HEK293 (cell line): ENCODE results near the gene EIF2B2.

ENCODE experiments used
- CTCF ChIA-PET: fragments of 350-600 bp; formaldehyde crosslinking; extraction: SDS; loops from one replicate; lab custom pipeline; 2021; ENCODE audit warnings: antibody characterized with exemption; lab: Yijun Ruan, JAX
- POLR2A ChIA-PET: fragments of 300-600 bp; formaldehyde crosslinking; extraction: SDS; loops from one replicate; lab custom pipeline; 2020; ENCODE audit warnings: antibody characterized with exemption, inconsistent platforms; lab: Yijun Ruan, JAX
- H3K27ac ChIP-seq: fragments of 200-500 bp; sonication (Bioruptor generic); 2 replicates; pipeline ENCODE4 v1.5.1; 2014; ENCODE audit warnings: low read depth, low read length, control low read depth, inconsistent platforms; ENCODE audit errors: extremely low read depth
- H3K36me3 ChIP-seq, 2 experiments: fragments of 200-500 bp in 1 of 2; sonication (Bioruptor generic) in 1 of 2; 1 replicate in 1 of 2; 2 replicates in 1 of 2; pipeline ENCODE4 v1.5.1; 2014 to 2017; ENCODE audit warnings: inconsistent platforms in 2 of 2, low read length in 2 of 2; ENCODE audit not compliant: control insufficient read depth in 2 of 2, insufficient read depth in 1 of 2
- H3K4me1 ChIP-seq: fragments of 200-500 bp; sonication (Bioruptor generic); 2 replicates; pipeline ENCODE4 v1.5.1; 2014; ENCODE audit warnings: mild to moderate bottlenecking, low read length, inconsistent platforms; ENCODE audit not compliant: control insufficient read depth, insufficient read depth
- H3K4me3 ChIP-seq: 2 replicates; pipeline ENCODE4 v1.5.1; 2011; ENCODE audit warnings: low read depth, mild to moderate bottlenecking, control low read depth, low read length, moderate library complexity
- H3K9me3 ChIP-seq: fragments of 200-500 bp; sonication (Bioruptor generic); 2 replicates; pipeline ENCODE4 v1.5.1; 2014; ENCODE audit warnings: low read depth, low read length, inconsistent platforms; ENCODE audit not compliant: control insufficient read depth, insufficient read depth
- BCL11A ChIP-seq: fragments of 450-650 bp; formaldehyde crosslinking; IDR thresholded peaks from 2 replicates; pipeline ENCODE4 v1.5.1; 2016; ENCODE audit warnings: low read depth, missing biosample characterization, missing genetic modification characterization
- BCL11B ChIP-seq: fragments of 450-650 bp; formaldehyde crosslinking; IDR thresholded peaks from 2 replicates; pipeline ENCODE4 v1.5.1; 2016; ENCODE audit warnings: low read depth, missing biosample characterization, missing genetic modification characterization
- HOXC10 ChIP-seq: sonication (generic); formaldehyde crosslinking; IDR thresholded peaks from 2 replicates; pipeline ENCODE4 v1.8.1; 2023; ENCODE audit warnings: mild to moderate bottlenecking, missing genetic modification reagents
- ZBTB1 ChIP-seq: fragments of 450-650 bp; formaldehyde crosslinking; IDR thresholded peaks from 2 replicates; pipeline ENCODE4 v1.5.1; 2016; ENCODE audit warnings: missing biosample characterization, missing genetic modification characterization
- ZFP41 ChIP-seq: fragments of 450-650 bp; formaldehyde crosslinking; IDR thresholded peaks from 2 replicates; pipeline ENCODE4 v1.5.1; 2016; ENCODE audit warnings: missing biosample characterization, missing genetic modification characterization, borderline replicate concordance
- ZNF114 ChIP-seq: fragments of 450-650 bp; formaldehyde crosslinking; IDR thresholded peaks from 2 replicates; pipeline ENCODE4 v1.5.0; 2017; ENCODE audit warnings: missing biosample characterization, missing genetic modification characterization
- ZNF132 ChIP-seq: fragments of 450-650 bp; formaldehyde crosslinking; IDR thresholded peaks from 2 replicates; pipeline ENCODE4 v1.5.1; 2017; ENCODE audit warnings: missing biosample characterization, missing genetic modification characterization, borderline replicate concordance
- ZNF169 ChIP-seq: fragments of 450-650 bp; formaldehyde crosslinking; IDR thresholded peaks from 2 replicates; pipeline ENCODE4 v1.5.1; 2016; ENCODE audit warnings: missing biosample characterization, missing genetic modification characterization
- ZNF239 ChIP-seq: fragments of 450-650 bp; formaldehyde crosslinking; IDR thresholded peaks from 2 replicates; pipeline ENCODE4 v1.5.1; 2016; ENCODE audit warnings: missing biosample characterization, missing genetic modification characterization
- ZNF24 ChIP-seq: fragments of 450-650 bp; formaldehyde crosslinking; IDR thresholded peaks from 2 replicates; pipeline ENCODE4 v1.5.1; 2016; ENCODE audit warnings: missing biosample characterization, missing genetic modification characterization
- ZNF416 ChIP-seq: fragments of 450-650 bp; formaldehyde crosslinking; IDR thresholded peaks from 2 replicates; pipeline ENCODE4 v1.5.1; 2016; ENCODE audit warnings: missing biosample characterization, missing genetic modification characterization
- ZNF501 ChIP-seq: fragments of 450-650 bp; formaldehyde crosslinking; IDR thresholded peaks from 2 replicates; pipeline ENCODE4 v1.5.1; 2016; ENCODE audit warnings: missing biosample characterization, missing genetic modification characterization
- ZNF514 ChIP-seq: fragments of 450-650 bp; formaldehyde crosslinking; IDR thresholded peaks from 2 replicates; pipeline ENCODE4 v1.5.1; 2016; ENCODE audit warnings: missing biosample characterization, missing genetic modification characterization
- ZNF785 ChIP-seq: fragments of 450-650 bp; formaldehyde crosslinking; IDR thresholded peaks from 2 replicates; pipeline ENCODE4 v1.5.1; 2016; ENCODE audit warnings: missing biosample characterization, missing genetic modification characterization
- ZNF837 ChIP-seq: fragments of 450-650 bp; formaldehyde crosslinking; IDR thresholded peaks from 2 replicates; pipeline ENCODE4 v1.5.1; 2016; ENCODE audit warnings: missing biosample characterization, missing genetic modification characterization
- TF ChIP-seq, protein P1 (sequence below): fragments of 450-650 bp; formaldehyde crosslinking; IDR thresholded peaks from 2 replicates; pipeline ENCODE4 v1.5.1; 2016; ENCODE audit warnings: missing biosample characterization, missing genetic modification characterization
- TF ChIP-seq, protein P2 (sequence below): fragments of 450-650 bp; formaldehyde crosslinking; IDR thresholded peaks from 2 replicates; pipeline ENCODE4 v1.5.1; 2016; ENCODE audit warnings: missing biosample characterization, missing genetic modification characterization
- TF ChIP-seq, protein P3 (sequence below): fragments of 450-650 bp; formaldehyde crosslinking; conservative IDR thresholded peaks from 2 replicates; pipeline ENCODE4 v1.5.1; 2016; ENCODE audit warnings: low read depth, missing biosample characterization, missing genetic modification characterization
- TF ChIP-seq, protein P4 (sequence below): fragments of 450-650 bp; formaldehyde crosslinking; IDR thresholded peaks from 2 replicates; pipeline ENCODE4 v1.5.1; 2017; ENCODE audit warnings: missing biosample characterization, missing genetic modification characterization

The EIF2B2 gene

DNA sequence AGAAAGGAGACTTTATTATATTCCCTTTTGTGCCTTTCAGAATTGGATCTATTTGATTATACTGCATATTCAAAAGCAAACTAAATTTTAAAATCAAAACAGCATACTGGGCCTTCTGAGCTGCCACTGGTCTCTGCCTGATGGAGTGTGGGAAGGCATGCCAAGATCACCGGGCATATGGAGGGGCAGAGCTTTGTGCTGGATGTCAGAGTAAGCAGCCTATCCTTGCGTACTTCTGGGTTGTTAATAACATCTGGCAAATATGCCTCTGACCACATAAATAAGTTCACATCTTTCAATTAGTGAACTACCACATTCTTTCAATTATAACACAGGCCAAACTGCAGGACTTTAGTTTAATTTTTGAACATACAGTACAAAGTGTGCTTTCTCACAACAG is 30.2 kb downstream of the EIF2B2 start:
- ChIA-PET CTCF (interaction anchor here (1.3 kb wide), 1 partner anchor 56 kb away, joined by 3 read pairs; no protein-coding TSS in a partner anchor), POLR2A (no interaction called here)
- Histone ChIP-seq H3K4me1 (0 out of 2 replicates have a peak, but pooled peaks cover 2% of the 10 kb centered on the region), H3K9me3 (no peaks in the 10 kb centered on the region), H3K36me3 (peaks cover 23 to 36% of the 10 kb centered on the region in 2 experiments), H3K27ac (no peak overlapping the region), H3K4me3 (no peak overlapping the region)
- TF ChIP-seq ZNF114 (tag by site-specific recombination) (no peak), ZNF416 (tag by site-specific recombination) (no peak), ZBTB1 (tag by site-specific recombination) (no peak), ZNF132 (no peak), ZNF239 (tag by site-specific recombination) (no peak), HOXC10 (no peak), ZNF514 (tag by site-specific recombination) (no peak), ZNF501 (tag by site-specific recombination) (no peak), ZNF785 (tag by site-specific recombination) (no peak), ZNF837 (no peak), BCL11B (tag by site-specific recombination) (no peak), ZNF169 (tag by site-specific recombination) (no peak), BCL11A (no peak), ZFP41 (no peak), ZNF24 (tag by site-specific recombination) (no peak)
- TF ChIP-seq, protein P1, sequence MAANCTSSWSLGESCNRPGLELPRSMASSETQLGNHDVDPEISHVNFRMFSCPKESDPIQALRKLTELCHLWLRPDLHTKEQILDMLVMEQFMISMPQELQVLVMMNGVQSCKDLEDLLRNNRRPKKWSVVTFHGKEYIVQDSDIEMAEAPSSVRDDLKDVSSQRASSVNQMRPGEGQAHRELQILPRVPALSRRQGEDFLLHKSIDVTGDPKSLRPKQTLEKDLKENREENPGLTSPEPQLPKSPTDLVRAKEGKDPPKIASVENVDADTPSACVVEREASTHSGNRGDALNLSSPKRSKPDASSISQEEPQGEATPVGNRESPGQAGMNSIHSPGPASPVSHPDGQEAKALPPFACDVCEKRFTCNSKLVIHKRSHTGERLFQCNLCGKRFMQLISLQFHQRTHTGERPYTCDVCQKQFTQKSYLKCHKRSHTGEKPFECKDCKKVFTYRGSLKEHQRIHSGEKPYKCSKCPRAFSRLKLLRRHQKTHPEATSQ (tag by site-specific recombination), result no peak
- TF ChIP-seq, protein P2, sequence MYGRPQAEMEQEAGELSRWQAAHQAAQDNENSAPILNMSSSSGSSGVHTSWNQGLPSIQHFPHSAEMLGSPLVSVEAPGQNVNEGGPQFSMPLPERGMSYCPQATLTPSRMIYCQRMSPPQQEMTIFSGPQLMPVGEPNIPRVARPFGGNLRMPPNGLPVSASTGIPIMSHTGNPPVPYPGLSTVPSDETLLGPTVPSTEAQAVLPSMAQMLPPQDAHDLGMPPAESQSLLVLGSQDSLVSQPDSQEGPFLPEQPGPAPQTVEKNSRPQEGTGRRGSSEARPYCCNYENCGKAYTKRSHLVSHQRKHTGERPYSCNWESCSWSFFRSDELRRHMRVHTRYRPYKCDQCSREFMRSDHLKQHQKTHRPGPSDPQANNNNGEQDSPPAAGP (tag by site-specific recombination), result no peak
- TF ChIP-seq, protein P3, sequence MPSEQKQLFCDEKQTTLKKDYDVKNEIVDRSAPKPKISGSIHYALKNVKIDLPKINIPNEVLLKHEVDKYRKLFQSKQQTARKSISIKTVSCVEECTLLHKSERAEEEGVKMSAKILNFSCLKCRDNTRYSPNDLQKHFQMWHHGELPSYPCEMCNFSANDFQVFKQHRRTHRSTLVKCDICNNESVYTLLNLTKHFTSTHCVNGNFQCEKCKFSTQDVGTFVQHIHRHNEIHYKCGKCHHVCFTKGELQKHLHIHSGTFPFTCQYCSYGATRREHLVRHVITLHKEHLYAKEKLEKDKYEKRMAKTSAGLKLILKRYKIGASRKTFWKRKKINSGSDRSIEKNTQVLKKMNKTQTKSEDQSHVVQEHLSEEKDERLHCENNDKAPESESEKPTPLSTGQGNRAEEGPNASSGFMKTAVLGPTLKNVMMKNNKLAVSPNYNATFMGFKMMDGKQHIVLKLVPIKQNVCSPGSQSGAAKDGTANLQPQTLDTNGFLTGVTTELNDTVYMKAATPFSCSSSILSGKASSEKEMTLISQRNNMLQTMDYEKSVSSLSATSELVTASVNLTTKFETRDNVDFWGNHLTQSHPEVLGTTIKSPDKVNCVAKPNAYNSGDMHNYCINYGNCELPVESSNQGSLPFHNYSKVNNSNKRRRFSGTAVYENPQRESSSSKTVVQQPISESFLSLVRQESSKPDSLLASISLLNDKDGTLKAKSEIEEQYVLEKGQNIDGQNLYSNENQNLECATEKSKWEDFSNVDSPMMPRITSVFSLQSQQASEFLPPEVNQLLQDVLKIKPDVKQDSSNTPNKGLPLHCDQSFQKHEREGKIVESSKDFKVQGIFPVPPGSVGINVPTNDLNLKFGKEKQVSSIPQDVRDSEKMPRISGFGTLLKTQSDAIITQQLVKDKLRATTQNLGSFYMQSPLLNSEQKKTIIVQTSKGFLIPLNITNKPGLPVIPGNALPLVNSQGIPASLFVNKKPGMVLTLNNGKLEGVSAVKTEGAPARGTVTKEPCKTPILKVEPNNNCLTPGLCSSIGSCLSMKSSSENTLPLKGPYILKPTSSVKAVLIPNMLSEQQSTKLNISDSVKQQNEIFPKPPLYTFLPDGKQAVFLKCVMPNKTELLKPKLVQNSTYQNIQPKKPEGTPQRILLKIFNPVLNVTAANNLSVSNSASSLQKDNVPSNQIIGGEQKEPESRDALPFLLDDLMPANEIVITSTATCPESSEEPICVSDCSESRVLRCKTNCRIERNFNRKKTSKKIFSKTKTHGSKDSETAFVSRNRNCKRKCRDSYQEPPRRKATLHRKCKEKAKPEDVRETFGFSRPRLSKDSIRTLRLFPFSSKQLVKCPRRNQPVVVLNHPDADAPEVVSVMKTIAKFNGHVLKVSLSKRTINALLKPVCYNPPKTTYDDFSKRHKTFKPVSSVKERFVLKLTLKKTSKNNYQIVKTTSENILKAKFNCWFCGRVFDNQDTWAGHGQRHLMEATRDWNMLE (tag by site-specific recombination), result no peak
- TF ChIP-seq, protein P4, sequence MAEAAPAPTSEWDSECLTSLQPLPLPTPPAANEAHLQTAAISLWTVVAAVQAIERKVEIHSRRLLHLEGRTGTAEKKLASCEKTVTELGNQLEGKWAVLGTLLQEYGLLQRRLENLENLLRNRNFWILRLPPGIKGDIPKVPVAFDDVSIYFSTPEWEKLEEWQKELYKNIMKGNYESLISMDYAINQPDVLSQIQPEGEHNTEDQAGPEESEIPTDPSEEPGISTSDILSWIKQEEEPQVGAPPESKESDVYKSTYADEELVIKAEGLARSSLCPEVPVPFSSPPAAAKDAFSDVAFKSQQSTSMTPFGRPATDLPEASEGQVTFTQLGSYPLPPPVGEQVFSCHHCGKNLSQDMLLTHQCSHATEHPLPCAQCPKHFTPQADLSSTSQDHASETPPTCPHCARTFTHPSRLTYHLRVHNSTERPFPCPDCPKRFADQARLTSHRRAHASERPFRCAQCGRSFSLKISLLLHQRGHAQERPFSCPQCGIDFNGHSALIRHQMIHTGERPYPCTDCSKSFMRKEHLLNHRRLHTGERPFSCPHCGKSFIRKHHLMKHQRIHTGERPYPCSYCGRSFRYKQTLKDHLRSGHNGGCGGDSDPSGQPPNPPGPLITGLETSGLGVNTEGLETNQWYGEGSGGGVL (tag by site-specific recombination), result no peak
